ENCODE data around the gene RPS6KA2. TPM values are rescaled to one million over a fixed set of nuclear protein-coding genes. Genes with fewer than 3 reads are reported as not detected.
A peak's percentile ranks its signal among the peaks of the same experiment; 100 is the strongest.
"Not testable (repeated sequence)": the region's sequence is repeated elsewhere in the genome, so short reads cannot be mapped to it uniquely, and the experiment has no call there.

The RPS6KA2 gene
- polyA plus RNA-seq, 3 donors: 32.0 to 35.9 (median 35.2) TPM

DNA sequence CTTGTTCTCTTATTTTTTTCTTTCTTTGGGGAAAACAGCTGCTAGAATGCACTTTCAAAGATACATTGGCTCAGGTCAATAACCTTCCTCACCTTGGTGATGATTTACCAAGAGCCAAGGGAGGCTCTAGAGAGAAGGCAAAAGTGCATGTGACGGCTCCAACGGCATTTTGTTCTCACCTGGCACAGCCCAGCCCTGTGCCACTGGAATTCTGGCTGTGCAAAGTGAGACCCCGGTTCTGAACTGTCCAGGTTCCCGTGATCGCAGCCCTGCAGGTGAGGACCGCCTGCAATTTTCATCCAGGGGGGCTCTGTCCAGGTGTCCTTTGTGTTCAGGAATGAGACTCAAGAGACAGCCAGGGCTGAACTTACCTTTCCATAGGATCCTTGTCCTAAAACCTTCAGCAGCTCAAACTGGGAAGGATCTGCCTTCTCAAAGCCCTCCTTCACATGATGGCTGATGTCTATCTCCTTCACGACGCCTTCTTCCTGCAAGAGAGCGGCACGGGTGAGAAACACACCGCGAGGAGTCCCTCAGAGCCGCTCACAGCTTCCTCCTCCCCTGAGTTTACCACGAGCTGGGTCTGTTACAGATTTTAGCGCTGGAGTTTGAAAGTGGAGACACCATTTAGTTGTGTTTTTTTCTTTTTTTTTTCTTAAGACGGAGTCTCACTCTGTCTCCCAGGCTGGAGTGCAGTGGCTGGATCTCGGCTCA, 88.6 kb downstream of the RPS6KA2 start:
- no peak for DNase-seq (ENCODE audit: low read depth in 3 of 3, low spot score in 2 of 3)

DNA sequence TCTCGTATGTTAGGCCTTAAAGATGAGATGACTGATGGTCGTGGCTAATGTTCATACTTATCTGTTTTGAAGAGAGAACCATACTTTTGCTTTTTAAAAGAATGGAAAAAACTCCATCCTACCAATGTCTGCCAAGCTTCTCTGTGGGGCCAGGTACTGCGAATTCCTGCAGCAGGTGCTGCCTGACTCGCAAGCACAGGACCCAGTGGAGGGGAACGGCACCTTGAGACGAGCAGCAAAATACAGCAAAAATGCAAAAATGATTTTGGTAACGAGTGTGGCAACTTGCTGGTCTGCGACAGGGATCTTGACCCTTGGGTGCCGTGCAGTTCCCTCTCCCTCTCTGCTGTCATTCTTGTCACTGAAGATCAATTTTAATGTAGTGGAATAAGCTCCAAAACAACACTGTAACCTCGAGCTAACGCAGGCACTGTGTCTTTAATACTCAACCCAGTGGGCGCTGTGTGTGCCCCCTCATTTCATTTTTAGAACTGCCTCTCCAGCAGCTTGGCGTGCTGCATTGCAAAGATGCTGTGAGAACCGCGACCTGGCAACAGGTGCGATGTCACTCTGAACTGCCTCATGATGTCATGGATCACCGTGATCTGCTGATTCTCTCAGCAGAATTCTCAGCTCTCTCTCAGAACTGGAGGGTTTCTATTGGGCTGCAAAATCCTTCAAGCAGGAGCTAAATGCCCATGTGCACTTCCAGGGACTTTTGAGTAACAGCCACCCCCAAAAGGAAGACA, 92.2 kb downstream of the RPS6KA2 start:
- no peak for DNase-seq (ENCODE audit: low read depth in 3 of 3, low spot score in 2 of 3)

DNA sequence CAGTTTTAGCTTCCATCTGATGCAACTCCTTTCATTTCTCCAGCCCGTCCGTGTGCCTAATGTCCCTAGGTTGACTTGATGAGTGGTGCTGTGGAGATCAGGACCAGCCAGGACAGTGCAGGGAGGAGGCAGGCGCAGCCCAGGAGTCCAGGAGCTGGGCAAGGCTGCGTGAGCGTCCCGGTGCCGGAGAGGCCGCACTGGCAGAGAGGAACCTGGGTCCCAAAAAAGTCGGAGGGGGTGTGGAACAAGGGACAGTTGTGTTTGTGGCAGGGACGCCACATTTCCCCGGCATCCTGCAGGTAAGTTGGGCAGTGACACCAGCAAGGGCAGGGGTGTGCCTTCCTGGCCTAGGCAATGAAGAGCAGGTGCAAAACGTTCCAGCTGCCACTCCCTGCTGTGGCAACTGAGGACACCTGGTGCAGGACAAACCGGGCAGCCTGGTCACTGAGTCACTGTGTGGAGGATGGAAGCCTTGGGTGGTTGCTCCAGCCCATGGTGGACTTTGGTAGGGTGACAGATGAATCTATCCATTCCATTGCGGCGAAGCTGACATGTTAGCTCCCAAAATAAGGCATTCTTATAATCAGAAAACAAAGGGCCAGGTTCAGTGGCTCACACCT, 93.7 kb downstream of the RPS6KA2 start:
- DNase-seq (ENCODE audit: low read depth in 3 of 3, low spot score in 2 of 3): no peak

DNA sequence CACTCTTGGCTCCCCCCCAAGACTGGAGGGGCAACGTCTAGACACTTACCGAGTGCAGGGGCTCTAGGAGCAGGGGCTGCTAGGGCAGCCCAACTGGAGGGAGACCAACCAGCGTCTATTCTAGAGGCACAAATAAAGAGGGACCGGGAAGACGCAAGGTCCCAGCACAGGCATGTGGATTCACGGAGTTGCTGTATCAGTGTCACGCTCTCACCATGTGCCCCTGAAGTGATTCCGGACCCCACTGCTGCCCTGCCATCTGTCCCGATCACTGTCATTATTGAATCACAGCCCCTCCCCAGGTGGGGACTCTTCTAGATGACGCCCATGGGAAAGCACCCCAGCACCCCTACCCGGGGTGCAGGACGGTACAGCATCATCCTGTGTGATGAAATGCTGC, 94.7 kb downstream of the RPS6KA2 start:
- no peak for DNase-seq (ENCODE audit: low read depth in 3 of 3, low spot score in 2 of 3)

DNA sequence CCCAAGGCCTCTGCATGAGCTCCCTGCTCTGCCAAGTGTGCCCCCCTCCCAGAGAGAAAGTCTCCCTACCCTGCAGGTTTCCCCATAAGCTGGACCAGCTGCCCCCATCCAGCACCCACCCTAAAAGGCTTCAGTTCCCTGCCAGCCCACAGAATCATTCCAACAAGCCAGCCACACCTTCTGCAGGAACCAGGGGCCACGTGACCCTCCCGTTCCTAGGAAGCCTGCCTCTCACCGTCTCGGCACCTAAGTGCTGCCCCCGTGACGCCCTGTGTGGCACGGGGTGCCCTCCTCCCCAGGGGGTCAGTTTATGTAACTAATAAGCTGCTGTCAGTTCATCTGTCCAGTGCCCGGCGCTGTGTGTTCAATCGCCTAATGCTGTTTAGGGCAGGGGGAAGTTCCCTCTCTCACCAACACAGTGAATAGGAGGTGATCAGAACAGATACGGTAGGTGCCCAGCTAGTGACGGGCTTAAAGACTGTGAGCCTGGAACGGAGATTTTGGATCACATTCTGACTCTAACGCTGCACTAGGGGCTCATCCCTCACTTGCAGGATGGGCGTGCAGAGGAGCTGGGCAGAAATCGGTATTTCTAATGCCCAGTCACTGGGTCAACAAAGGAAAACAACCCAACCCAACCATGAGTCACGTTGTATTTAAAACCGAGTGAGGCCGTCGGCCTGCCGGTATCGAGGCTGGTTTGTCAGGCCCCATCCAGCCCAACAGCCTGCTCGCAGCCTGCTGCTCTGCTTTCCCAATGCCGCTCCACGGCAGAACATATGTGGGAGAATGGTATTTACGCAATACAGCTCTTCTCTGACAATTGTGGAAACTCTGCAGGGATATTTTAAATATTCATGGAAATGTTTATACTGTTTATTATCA, 96.6 kb downstream of the RPS6KA2 start:
- no peak for DNase-seq (ENCODE audit: low read depth in 3 of 3, low spot score in 2 of 3)

DNA sequence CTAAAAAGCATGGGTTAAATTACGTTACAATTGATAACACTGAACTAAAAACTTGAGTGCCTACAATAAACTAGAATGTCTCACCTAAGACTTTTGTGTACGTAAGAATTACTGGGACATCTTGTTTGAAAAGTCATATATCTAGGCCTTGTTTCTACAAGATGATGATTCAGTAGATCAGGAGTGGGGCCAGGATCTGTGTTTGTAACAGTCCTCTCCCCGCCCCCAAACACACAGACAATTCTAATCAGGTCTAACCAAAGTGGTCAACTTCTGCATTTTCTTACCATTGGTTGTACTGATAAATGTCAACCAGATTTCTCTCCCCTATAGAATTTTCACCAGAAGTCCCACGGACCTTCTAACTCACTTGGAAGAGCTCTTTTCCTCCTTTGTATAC, 97.5 kb downstream of the RPS6KA2 start:
- no peak for DNase-seq (ENCODE audit: low read depth in 3 of 3, low spot score in 2 of 3)

DNA sequence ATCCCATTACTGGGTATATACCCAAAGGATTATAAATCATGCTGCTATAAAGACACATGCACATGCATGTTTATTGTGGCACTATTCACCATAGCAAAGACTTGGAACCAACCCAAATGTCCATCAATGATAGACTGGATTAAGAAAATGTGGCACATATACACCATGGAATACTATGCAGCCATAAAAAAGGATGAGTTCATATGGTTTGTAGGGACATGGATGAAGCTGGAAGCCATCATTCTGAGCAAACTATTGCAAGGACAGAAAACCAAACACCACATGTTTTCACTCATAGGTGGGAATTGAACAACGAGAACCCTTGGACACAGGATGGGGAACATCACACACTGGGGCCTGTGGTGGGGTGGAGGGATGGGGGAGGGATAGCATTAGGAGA, 98.0 kb downstream of the RPS6KA2 start:
- not testable (repeated sequence) for DNase-seq (ENCODE audit: low read depth in 3 of 3, low spot score in 2 of 3)

DNA sequence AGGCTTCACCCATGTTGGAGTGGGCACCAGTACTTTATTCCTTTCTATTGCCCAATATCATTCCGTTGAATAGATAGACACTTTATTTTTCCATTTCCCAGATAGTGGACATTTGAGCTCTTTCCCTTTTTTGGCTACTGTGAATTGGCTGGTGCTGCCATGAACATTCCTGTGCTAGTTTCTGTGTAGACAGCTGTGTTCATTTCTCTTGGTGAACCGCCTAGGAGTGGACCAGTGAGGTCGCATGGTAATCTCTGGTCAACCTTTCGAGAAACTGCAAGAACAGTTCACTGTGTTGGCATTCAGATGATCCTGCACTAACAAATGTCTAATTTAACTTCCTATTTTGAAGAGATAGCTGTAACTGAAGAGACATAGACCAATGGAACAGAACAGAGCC, 99.2 kb downstream of the RPS6KA2 start:
- DNase-seq (ENCODE audit: low read depth in 3 of 3, low spot score in 2 of 3): no peak

DNA sequence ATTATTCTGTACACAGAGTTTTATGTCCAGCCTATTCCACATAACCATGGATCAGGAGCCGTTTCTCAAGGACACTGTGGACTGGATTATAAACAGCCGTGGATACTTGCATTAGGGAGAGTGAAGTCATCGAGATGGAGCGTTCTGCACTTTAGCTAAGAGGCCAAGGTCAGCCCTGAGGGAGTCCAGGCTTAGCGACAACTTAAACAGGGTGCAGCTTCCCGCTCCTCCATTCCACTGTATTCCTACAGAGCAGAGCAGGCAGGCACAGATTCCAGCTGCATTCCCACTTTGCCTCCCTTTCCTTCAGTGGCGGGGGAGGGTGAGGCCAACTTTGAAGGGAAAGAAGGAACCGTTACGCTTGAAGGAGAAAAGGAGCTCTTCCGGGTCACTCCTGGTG, 100.1 kb downstream of the RPS6KA2 start:
- DNase-seq (ENCODE audit: low read depth in 3 of 3, low spot score in 2 of 3): no peak

DNA sequence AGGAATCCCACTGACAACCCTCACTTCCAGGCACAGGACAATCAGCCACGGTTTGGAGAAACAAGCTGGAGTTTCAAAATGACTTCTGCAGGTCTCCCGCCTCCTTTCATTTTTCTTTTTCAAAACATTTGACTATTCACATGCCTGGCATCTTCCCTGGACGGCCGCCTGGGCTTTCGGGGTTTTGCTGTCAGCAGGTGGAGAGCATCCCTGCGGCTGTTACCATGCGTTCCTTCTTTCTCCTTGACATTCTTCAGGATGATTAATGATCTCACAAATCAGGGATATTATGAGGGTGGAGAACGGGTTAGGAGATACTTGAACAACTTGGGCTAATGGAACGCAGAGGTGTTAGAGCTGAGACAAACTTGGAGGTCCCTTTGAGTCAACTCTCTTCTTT, 101.5 kb downstream of the RPS6KA2 start:
- DNase-seq (ENCODE audit: low read depth in 3 of 3, low spot score in 2 of 3): no peak

DNA sequence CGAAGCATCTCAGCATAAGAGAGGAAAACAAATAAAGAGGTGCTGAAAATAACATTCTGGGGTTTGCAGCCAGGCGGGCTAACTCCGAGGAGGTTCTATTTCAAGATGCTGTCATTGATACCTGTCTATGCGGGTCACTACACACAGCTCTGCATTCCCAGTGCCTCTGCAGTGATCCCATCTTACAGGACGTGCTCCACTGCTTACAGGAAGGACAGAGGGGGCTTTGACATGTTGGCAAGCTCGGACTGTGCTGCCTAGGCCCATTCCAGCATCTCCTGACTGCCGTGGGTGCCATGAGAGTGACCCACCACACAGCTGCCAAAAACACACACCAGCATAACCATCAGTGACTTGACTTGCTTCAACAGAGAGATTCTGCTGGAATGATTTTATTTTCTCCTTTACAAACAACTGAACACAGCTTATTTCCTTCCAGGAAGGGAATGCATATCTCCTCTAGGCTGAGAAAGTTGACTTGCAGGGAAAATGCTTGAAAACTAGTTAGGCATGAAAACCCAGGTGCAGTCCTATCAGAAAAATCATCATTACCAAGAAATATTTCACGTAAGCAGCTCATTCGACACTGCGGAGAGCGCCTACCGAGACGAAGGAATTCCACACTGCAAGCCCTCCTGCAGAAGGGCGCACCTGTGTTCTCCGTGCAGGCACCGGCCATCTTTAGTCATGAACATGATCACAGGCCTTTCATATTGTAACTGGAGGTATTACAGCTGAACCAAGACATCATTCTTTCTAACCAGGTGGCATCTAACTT, 103.1 kb downstream of the RPS6KA2 start:
- DNase-seq (ENCODE audit: low read depth in 3 of 3, low spot score in 2 of 3): peak in 1 of 3 donors; percentile 33

DNA sequence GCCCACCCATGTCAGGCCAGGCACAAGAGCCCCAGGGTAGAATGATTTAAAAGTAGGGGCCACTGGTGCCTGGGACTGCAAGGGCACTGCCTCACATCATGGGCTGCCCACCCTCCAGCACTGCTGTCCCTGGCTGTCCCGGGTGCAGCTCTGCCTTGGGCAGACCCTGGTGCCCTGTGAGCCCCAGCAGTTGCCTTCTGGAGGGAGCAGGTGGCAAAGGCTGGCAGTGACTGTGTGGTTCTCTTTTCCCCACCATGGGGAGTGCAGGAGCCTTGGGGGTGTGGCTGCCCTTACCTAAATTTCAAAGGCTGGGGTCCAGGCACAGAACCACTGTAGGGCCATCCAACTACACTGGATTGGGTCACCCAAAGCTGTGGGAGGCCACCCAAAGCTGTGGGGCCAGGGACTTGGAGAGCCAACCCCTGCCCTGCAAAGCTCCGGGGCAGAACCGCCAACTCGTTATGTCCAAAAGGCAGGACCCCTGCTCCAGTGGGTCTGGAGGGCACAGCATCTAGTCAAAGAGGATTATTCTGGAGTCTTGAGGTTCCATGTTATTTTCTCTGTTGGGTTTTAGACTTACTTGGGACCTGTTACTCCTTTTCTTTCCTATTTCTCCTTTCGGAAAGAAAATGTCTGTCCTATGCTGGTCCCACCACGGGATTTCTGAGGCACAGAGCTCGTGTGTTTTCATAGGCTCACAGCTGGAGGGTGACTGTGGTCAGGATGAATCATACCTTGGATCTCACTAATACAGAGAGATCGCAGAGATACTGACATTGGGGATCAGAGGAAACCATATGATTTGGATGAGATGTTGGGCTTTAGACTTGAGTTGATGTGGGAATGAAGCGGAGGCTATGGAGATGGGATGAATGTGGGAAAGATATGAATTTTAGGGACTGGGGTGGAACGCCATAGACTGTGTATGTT, 105.9 kb downstream of the RPS6KA2 start:
- no peak for DNase-seq (ENCODE audit: low read depth in 3 of 3, low spot score in 2 of 3)

DNA sequence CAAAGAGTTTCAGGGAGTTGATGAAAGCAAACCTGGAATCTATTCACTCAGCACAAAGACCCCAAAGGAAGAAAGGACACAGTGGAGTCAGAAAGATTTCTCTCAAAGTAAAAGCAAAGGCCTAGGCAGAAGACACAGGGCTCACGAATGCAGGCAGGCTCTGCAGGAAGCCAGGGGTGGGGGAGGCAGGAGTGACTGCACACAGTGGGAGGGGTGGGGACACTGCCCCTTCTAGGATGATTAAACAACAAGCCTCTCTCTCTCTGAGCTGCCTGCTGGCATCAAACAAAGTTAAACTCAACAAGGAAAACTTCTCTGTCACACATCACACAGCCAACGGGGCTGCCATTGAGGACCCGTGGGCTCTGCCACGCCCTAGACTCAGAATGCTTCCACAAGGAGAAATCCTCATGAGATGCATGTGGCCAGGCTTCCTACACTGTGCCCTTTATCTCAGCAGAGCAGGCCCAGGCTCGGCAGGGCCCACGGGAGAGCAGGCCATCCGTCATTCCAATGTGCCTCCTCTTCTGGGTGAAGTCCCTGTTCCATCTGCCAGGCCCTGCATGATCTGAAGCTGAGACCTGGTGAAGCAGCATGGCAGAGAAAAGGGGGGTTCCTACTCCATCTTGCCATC, 110.7 kb downstream of the RPS6KA2 start:
- no peak for DNase-seq (ENCODE audit: low read depth in 3 of 3, low spot score in 2 of 3)

DNA sequence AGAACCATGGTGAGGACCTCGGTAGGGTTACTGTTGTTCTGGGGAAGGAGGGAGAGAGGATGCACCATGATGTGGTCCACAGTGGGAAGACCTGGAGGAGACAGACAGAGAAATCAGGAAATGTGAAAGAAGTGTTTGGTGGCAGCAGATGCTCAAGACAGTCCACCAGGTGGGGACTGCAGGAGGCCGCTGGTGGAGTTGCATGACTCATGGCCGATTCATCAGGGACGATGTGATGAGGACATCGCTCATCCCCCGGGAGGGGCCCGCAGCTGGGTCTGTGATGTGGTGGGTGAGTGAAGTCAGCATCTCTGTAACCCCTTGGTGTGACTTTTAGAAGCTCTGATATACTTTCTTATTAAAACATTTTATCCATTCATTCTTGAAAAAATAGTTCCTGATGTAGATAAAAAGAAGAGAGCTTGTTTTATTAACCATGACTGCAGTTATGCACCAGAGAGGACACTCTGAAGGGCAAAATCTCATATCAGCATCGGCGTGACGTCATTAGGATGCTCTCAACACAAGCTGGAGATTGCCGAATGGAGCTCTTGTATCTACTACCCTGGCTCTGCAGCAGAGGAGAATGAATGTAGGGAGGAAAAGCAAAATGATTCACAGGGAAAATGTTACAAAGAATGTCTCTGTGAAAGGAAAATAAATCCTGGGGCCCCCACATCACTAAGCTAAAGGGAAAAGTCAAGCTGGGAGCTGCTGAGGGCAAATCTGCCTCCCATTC, 111.8 kb downstream of the RPS6KA2 start:
- no peak for DNase-seq (ENCODE audit: low read depth in 3 of 3, low spot score in 2 of 3)

DNA sequence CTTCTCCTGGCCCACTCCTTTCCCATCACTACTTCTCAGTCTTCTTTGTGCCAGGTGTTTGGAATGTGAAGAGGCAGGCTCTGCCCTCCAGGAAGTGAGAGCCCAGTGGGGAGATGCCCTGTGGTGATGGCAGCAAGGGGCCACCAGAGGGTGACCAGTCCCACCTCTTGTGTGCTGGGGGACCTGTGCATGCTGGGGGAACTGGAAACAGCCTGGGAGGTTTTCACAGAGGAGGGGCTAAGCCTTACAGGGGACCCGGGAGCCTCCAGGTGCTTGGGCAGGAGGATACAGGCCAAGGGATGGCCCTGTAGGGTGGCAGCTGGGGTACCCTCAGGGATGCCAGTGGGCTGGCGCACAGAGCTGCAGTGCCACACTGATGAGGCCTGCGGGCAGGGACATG, 112.9 kb downstream of the RPS6KA2 start:
- DNase-seq (ENCODE audit: low read depth in 3 of 3, low spot score in 2 of 3): no peak

DNA sequence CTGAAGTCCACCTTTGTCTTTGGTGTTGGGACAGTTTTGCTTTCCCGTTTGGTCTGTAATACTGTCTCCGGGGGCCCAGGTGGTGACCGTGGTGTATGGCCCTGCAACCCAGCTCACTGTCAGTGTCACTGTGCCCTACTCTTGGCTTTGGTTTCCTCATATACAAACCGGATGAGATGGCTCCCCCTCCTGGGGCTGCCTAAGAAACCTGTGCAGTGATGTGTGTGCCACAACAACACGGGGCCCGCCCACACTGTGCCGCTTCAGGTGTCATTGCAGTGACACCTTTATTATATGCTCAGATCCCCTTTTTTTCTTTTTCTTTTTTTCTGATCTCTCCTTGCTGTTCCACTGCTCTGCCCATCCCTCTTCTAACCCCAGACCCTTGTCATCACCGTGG, 114.5 kb downstream of the RPS6KA2 start:
- no peak for DNase-seq (ENCODE audit: low read depth in 3 of 3, low spot score in 2 of 3)

DNA sequence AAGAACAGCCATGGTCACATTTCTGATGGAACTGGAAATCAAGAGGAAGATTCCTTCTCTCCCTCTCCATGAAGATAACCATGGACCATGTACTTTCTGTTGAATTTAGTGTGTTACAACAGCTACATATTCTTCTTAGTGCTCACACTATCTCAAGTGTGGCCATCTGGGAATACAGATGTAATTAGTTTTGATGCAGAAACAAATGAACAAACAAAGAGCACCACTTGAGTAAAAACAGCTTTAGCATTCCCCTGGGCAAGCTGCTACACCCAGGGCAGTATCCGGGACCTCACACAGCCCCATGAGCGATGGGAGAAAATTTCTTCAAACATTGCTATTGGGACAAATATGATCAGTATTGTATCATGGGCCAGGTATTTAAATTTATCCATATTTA, 115.7 kb downstream of the RPS6KA2 start:
- DNase-seq (ENCODE audit: low read depth in 3 of 3, low spot score in 2 of 3): no peak

DNA sequence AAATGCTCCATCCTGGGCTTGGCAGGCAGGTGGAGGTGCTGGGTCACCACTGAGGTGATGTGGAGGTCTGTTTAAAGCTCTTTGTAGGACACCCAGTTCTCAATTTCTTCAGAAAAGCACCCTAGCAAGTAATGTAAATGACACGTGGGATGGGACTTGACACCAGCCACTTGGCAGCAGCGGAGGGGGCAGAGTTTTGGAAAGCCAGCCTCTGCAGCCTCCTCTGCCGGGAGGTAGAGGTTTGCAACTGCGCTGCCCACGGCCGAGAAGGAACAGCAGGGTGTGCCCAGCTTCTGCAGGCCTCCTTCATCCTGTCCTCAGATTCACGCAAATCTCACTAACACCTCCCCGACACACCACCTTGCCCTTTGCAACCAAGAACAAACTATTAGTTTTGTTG, 117.9 kb downstream of the RPS6KA2 start:
- DNase-seq (ENCODE audit: low read depth in 3 of 3, low spot score in 2 of 3): no peak
